Adrenal gland (tissue), 12 donors: ENCODE results near the gene CPN2. TPM values are rescaled to one million over a fixed set of nuclear protein-coding genes. Genes with fewer than 3 reads are reported as not detected.

Experiments
- DNase-seq, 7 donors: peaks; one replicate each; pipeline ENCODE4 v3.0.0-alpha.2; 2019 to 2020
- H3K27ac ChIP-seq, 5 donors: fragments of 200-600 bp; sonication (generic) in 4 of 5; 1 replicate in 3 of 5; 2 replicates in 2 of 5; pipeline versions ENCODE4 v1.5.1 to v1.8.0; 2016 to 2020; ENCODE audit warnings: mild to moderate bottlenecking in 1 of 5
- H3K27me3 ChIP-seq: fragments of 200-600 bp; 2 replicates; pipeline ENCODE4 v1.8.0; 2021
- H3K36me3 ChIP-seq, 2 donors: fragments of 200-600 bp; replicated peaks in 1 of 2; 1 replicate in 1 of 2; 2 replicates in 1 of 2; pipeline versions ENCODE4 v1.5.1 to v1.8.0; 2018 to 2022
- H3K4me1 ChIP-seq, 2 donors: fragments of 200-600 bp; replicated peaks in 1 of 2; 1 replicate in 1 of 2; 2 replicates in 1 of 2; pipeline versions ENCODE4 v1.5.1 to v1.8.0; 2018 to 2021
- H3K4me3 ChIP-seq, 4 donors: fragments of 200-600 bp; sonication (generic) in 3 of 4; one replicate each; pipeline ENCODE4 v1.5.1; 2016 to 2018
- H3K9me3 ChIP-seq, 3 donors: fragments of 200-600 bp; sonication (generic) in 1 of 3; replicated peaks in 1 of 3; 1 replicate in 2 of 3; 2 replicates in 1 of 3; pipeline versions ENCODE4 v1.5.1 to v1.8.0; 2016 to 2021
- POLR2A ChIP-seq, 2 donors: fragments of 450-650 bp; IDR thresholded peaks; one replicate each; pipeline ENCODE4 v1.6.1; 2017; ENCODE audit warnings: antibody characterized with exemption in 2 of 2, mild to moderate bottlenecking in 2 of 2, moderate library complexity in 1 of 2
- whole genome bisulfite sequencing, 4 donors: extraction: QIAGEN DNeasy Blood & Tissue Kit in 2 of 4; methylation state at CpG; one replicate each; pipeline versions ENCODE4 v1.1.5 to v1.1.7; 2013 to 2017; 5-methylcytosine and 5-hydroxymethylcytosine counted together
- intact Hi-C, 2 donors: fragments of 100-400 bp; cut with DNase I; formaldehyde crosslinking; loops; one replicate each; pipeline versions ENCODE4 v1.14.1 to v1.15.0; 2022 to 2023
- polyA plus RNA-seq, 3 donors: library from polyadenylated mRNA; stranded (reverse); fragments of 200-250 nt in 2 of 3; fragments of 350-450 nt in 1 of 3; fragmentation: Illumina TruSeq in 1 of 3; extraction: RNeasy Lipid Tissue Mini Kit (QIAGEN cat#74804) in 1 of 3; gene quantifications; one replicate each; pipeline ENCODE4 v1.2.3, GENCODE V29; 2013 to 2014
- total RNA-seq, 9 donors: library from RNA; depleted of rRNA in 4 of 9; stranded (reverse); fragments of >200 nt in 4 of 9; fragments of 120-200 nt in 1 of 9; fragmentation: NEBNext Ultra II Directional in 1 of 9; extraction: Animal tissue kit (Norgen Biotek cat#: 25700) in 1 of 9; gene quantifications; one replicate each; pipeline versions ENCODE4 v1.1.0 to v1.2.4, GENCODE V29; 2013 to 2023
- TF ChIP-seq, protein P1 (sequence below), 6 experiments: fragments of 450-650 bp in 4 of 6; fragments of 200-600 bp in 2 of 6; sonication (generic) in 1 of 6; IDR thresholded peaks; 1 replicate in 5 of 6; 2 replicates in 1 of 6; pipeline versions ENCODE4 v1.5.1 to v1.8.0; 2016 to 2021; ENCODE audit warnings: antibody characterized with exemption in 6 of 6, mild to moderate bottlenecking in 2 of 6, moderate library complexity in 1 of 6
- donor health status: healthy with polysubstance abuse.
- donor health status: Bipolar disorder and iron deficiency.
- donor health status: DM: yes; HTN: yes; CAD: no.
- donor health status: DM: no; HTN: no; CAD: no.
- donor health status: DM: no; HTN: no; CAD: no.
- donor health status: DM: yes; HTN: yes; CAD: no.

Gene CPN2
- total and polyA plus RNA-seq, 12 donors, result 0.32 to 14.3 (median 3.1) TPM

DNA sequence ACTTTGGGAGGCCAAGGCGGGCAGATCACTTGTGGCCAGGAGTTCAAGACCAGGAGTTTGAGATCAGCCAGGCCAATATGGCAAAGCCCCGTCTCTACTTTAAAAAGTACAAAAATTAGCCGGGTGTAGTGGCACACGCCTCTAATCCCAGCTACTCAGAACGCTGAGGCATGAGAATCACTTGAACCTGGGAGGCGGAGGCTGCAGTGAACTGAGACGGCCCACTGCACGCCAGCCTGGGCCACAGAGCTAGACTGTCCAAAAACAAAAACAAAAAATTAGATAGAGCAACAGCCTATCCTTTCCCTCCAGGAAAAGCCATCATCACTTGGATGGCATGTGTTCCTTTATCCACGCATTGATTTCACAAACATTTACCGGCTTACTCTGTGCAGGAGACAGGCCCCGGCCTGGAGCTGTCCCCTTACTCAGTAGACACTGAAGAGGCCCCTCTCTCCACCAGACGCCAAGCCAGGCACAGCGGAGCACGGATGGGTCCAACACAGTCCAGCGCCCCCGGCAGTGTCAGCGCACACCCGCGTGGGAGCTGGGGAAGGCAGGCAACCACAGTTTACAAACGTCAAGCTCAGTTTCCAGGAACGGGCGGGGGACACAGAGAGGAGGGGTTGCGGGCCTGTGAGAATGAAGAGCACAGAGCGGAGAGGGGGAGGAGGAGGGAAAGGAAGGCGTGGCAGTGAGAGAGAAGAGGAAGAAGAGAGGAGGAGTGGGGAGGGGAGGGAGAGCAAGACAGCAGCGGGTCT lies 44.8 kb upstream of the CPN2 start:
- DNase-seq, result no peak
- WGBS, 4 donors, result 52 to 66% (median 54%) methylated on average over 24 to 26 of the region's 26 CpGs

DNA sequence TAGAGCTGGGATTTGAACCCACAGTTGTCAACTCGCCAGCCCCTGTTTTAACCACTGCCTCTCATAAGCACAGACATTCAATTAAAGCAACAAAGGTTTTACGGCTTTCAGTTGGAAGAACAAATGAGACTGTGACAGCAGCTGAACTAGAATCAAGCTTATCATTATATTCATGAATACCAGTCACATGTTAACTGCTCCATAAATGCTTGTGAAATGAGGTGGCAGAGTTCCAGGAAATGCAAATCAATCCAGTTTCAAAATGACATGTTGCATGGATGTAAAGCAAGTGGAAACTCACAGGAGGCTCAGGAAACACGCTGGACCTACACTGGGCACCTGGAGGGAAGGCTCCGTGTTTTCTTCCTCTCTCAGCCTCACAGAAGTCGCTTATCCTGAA lies 44.1 kb upstream of the CPN2 start:
- Histone ChIP-seq H3K36me3 (no peaks in the 10 kb centered on the region), H3K4me3 (no peak overlapping the region), H3K9me3 (no peaks in the 10 kb centered on the region), H3K27me3 (peaks cover 19% of the 10 kb centered on the region), H3K27ac (no peak overlapping the region), H3K4me1 (peaks cover 0 to 10% of the 10 kb centered on the region in 2 donors)
- TF ChIP-seq, protein P1, sequence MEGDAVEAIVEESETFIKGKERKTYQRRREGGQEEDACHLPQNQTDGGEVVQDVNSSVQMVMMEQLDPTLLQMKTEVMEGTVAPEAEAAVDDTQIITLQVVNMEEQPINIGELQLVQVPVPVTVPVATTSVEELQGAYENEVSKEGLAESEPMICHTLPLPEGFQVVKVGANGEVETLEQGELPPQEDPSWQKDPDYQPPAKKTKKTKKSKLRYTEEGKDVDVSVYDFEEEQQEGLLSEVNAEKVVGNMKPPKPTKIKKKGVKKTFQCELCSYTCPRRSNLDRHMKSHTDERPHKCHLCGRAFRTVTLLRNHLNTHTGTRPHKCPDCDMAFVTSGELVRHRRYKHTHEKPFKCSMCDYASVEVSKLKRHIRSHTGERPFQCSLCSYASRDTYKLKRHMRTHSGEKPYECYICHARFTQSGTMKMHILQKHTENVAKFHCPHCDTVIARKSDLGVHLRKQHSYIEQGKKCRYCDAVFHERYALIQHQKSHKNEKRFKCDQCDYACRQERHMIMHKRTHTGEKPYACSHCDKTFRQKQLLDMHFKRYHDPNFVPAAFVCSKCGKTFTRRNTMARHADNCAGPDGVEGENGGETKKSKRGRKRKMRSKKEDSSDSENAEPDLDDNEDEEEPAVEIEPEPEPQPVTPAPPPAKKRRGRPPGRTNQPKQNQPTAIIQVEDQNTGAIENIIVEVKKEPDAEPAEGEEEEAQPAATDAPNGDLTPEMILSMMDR (IDR thresholded peaks at IDR 0.05), result no peak
- TF ChIP-seq POLR2A (IDR thresholded peaks at IDR 0.05), result no peak
- intact Hi-C loops, result loop anchor here in 1 of 2 donors (5.0 kb wide), 1 partner anchor 63 kb away; no protein-coding TSS in a partner anchor
- WGBS, 4 donors, result 68 to 89% (median 87%) methylated on average over 5 of the region's 5 CpGs
- no peak for DNase-seq

More for the DNA sequence above, 44.8 kb upstream of the CPN2 start:
- peaks cover 0 to 10% of the 10 kb centered on the region in 2 donors for H3K4me1 ChIP-seq
- TF ChIP-seq, protein P1 (IDR thresholded peaks at IDR 0.05), result no peak
- TF ChIP-seq POLR2A (IDR thresholded peaks at IDR 0.05), result no peak
- H3K4me3 ChIP-seq, result no peak overlapping the region
- intact Hi-C loops, result loop anchor here in 1 of 2 donors (5.0 kb wide), 1 partner anchor 64 kb away; no protein-coding TSS in a partner anchor
- no peaks in the 10 kb centered on the region for H3K9me3 ChIP-seq
- peaks cover 19% of the 10 kb centered on the region for H3K27me3 ChIP-seq
- no peak overlapping the region for H3K27ac ChIP-seq
- H3K36me3 ChIP-seq, result no peaks in the 10 kb centered on the region

DNA sequence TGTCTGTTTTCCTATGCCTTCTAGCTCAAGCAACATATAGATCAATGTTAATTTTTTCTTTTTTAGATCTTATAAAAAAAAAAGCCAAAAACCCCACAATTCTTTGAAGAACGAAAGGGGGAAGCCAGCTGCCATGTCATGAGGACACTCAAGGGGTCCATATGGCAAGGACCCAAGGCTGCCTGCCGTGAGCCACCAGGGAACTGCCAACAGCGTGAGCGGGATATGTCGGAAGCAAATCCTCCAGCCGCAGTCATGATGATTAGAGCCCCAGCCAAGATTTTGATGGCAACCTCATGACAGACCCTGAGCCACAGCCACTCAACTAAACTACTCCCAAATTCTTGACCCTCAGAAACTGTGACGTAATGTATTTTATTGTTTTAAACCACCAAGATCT lies 41.4 kb upstream of the CPN2 start:
- no peaks in the 10 kb centered on the region for H3K36me3 ChIP-seq
- DNase-seq, result no peak
- WGBS, 4 donors, result 87 to 90% (median 88%) methylated on average over 7 of the region's 7 CpGs
- H3K27ac ChIP-seq, result no peak overlapping the region
- no peaks in the 10 kb centered on the region for H3K9me3 ChIP-seq
- intact Hi-C loops, result no loop called here
- peaks cover 11% of the 10 kb centered on the region for H3K27me3 ChIP-seq
- peaks cover 0 to 10% of the 10 kb centered on the region in 2 donors for H3K4me1 ChIP-seq
- H3K4me3 ChIP-seq, result no peak overlapping the region
- TF ChIP-seq, protein P1 (IDR thresholded peaks at IDR 0.05), result no peak
- TF ChIP-seq POLR2A (IDR thresholded peaks at IDR 0.05), result no peak

DNA sequence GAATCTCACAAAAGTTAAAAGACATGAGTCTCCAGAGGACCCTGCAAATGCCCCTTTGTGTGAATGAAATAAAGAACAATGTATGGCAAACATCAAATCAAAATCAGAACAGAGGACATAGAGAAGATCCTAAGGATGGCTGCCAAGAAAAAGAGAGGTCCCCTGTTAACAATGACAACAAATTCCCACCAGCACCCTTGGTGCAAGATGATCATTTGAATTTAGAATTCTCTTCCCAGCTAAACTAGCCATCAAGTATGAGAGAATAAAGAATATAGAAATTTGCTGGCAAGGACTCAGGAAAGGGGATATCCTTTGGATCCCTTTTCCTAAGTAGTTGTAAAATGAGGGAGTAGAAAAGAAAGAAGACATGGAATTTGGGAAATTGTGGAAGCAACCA lies 39.7 kb upstream of the CPN2 start:
- Histone ChIP-seq H3K4me3 (no peak overlapping the region), H3K27ac (no peak overlapping the region), H3K4me1 (no peaks in the 10 kb centered on the region), H3K36me3 (no peaks in the 10 kb centered on the region), H3K9me3 (no peaks in the 10 kb centered on the region), H3K27me3 (peaks cover 4% of the 10 kb centered on the region)
- intact Hi-C loops, result no loop called here
- DNase-seq, result no peak
- TF ChIP-seq POLR2A (IDR thresholded peaks at IDR 0.05), result no peak
- TF ChIP-seq, protein P1 (IDR thresholded peaks at IDR 0.05), result no peak
